Ovary (tissue), 3 donors: ENCODE data around the gene AP4S1.

Source experiments
- EP300 ChIP-seq: sonication (generic); formaldehyde crosslinking; IDR thresholded peaks from one replicate; pipeline ENCODE4 v1.6.1; 2017; ENCODE audit warnings: antibody characterized with exemption
- POLR2A ChIP-seq: fragments of 450-650 bp; IDR thresholded peaks from one replicate; pipeline ENCODE4 v1.6.1; 2017; ENCODE audit warnings: antibody characterized with exemption, mild to moderate bottlenecking, moderate library complexity
- TF ChIP-seq, protein P1 (sequence below), 3 donors: fragments of 450-650 bp in 2 of 3; fragments of 200-600 bp in 1 of 3; IDR thresholded peaks; one replicate each; pipeline versions ENCODE4 v1.5.1 to v1.8.0; 2016 to 2022; ENCODE audit warnings: antibody characterized with exemption in 3 of 3, mild to moderate bottlenecking in 1 of 3
- donor health status: DM: no; HTN: no; CAD: no.

DNA sequence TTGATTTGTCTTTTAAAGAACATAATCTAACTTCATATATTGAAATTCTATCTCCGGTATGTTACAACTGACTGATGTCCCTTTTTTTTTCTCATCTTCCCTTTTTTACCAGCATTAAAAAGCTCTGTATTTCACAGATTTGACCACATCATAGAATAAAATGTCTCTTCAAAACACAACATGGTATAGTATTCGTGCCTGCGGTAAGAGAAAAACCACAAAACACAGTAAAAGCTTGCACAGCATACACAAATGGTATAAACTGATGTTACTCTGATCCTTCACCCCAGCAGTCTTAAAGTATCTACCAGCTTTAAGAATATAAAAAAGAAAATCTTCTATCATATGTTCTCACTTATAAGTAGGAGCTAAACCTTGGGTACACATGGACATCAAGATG lies 98.7 kb downstream of the AP4S1 start:
- TF ChIP-seq, protein P1, sequence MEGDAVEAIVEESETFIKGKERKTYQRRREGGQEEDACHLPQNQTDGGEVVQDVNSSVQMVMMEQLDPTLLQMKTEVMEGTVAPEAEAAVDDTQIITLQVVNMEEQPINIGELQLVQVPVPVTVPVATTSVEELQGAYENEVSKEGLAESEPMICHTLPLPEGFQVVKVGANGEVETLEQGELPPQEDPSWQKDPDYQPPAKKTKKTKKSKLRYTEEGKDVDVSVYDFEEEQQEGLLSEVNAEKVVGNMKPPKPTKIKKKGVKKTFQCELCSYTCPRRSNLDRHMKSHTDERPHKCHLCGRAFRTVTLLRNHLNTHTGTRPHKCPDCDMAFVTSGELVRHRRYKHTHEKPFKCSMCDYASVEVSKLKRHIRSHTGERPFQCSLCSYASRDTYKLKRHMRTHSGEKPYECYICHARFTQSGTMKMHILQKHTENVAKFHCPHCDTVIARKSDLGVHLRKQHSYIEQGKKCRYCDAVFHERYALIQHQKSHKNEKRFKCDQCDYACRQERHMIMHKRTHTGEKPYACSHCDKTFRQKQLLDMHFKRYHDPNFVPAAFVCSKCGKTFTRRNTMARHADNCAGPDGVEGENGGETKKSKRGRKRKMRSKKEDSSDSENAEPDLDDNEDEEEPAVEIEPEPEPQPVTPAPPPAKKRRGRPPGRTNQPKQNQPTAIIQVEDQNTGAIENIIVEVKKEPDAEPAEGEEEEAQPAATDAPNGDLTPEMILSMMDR (IDR thresholded peaks at IDR 0.05): no peak
- no peak for TF ChIP-seq POLR2A
- TF ChIP-seq EP300: no peak
